Skeletal muscle cell (primary cell): ENCODE measurements around the gene TADA2B.
A peak's percentile ranks its signal among the peaks of the same experiment; 100 is the strongest.
"Not testable (repeated sequence)": the region's sequence is repeated elsewhere in the genome, so short reads cannot be mapped to it uniquely, and the experiment has no call there.

Experiments used
- DNase-seq: peaks from one replicate; pipeline ENCODE4 v3.0.0-alpha.2; 2010; ENCODE audit warnings: low read depth
- H3K4me3 ChIP-seq: 2 replicates; pipeline ENCODE4 v1.5.1; 2011; ENCODE audit warnings: low read depth, mild to moderate bottlenecking, control low read depth, low read length, moderate library complexity

TADA2B gene

GRCh38 chr4:7073059-7073458 is 29.9 kb downstream of the TADA2B start:
- DNase-seq: no peak
- H3K4me3 ChIP-seq: no peak overlapping the region

DNA sequence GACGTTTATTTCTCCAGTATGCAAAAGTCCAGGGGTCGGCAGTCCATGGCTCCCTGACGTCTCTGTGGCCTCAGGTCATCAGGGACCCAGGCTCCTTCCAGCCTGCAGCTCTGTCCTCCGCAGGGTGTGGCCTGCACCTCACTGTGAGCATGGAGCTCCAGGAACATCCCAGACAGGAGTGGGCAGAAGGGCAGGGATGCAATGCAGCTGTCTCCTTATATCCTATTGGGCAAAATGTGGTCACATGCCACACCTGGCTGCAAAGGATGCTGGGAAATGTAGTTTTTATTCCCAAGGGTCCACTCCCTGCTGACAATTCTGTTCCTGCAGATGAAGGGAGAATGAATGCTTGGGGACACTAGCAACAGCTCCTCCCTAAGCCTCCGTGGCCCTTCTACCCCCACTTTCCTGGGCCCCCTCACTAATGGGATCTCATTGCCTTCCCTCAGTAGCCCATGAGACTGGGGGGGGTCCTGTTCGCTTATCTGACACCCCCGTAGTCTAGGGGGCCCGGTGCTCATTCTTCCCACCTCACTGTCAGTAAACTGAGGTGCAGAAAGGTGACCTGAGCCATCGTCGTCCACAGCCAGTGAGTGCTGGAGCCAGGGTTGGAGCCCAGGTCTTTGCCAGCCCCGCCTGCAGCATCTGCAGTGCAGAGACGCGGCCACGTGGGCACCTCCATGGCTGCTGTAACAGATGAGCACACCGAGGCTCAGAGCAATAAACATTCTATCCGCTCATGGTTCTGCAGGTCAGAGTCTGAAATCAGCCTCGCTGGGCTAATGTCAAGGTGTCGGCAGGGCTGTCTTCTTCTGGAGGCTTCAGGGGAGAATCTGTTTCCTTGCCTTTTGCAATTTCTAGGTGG is 30.6 kb downstream of the TADA2B start:
- no peak for DNase-seq
- no peak overlapping the region for H3K4me3 ChIP-seq

DNA sequence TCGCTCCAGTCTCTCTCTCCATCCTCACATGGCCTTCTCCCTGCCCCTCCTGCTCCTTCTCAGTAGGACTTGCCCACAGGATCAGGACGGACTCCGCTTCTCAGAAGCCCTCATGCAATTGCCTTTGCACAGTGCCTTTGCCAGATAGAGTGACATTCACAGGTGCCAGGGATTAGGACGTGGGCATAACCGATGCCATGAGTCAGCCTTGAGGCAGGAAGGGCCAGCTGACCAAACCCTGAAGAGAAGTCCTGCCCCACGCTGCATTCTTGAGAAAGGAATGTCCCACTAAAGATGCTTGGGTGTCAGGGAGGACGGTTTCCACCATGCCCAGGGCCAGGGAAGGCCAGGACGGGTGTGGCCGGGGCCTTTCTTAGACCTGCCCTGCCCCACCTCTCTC is 31.3 kb downstream of the TADA2B start:
- DNase-seq: peak; percentile 48
- H3K4me3 ChIP-seq: no peak overlapping the region

GRCh38 chr4:7075962-7076695 is 33.0 kb downstream of the TADA2B start:
- no peak overlapping the region for H3K4me3 ChIP-seq
- DNase-seq: no peak

DNA sequence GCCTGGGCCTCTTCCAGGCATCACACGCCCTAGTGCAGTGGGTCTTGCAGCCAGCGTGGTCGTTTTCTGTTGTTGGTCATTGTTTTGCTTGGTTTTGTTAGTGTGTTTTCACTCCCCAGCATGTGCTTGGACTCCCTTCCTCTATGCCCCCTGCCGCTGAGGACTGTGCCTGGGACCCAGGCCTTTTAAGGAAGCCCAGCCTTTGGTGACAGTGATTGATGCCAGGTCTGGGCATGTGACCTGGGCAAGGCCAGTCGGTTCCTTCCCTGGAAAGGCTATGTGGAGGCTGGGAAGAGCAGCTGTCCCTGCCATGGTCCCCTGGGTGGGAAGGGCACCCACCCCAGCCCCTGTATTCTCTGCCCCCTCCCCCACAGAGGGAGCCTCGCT is 33.5 kb downstream of the TADA2B start:
- no peak overlapping the region for H3K4me3 ChIP-seq
- DNase-seq: no peak

DNA sequence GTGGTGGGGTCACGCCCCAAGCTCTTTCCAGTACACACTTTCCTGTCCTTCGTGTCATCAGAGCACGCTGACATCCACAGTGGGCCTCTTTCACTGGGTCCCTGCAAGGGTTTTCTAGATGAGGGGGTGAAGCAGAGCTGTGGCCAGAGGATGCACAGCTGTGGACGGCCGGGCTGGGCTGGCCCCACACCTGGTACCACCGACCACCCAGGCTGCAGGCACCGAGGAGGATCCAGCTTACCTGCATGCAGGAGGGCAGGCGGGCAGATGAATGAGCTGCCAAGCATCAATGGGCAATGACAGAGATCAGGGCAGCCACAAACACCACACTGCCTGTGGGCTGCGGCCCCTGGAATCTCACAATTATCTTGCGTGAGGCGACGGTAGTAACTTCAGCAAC is 34.2 kb downstream of the TADA2B start:
- H3K4me3 ChIP-seq: no peak overlapping the region
- no peak for DNase-seq

- no peak for DNase-seq
- H3K4me3 ChIP-seq: no peak overlapping the region
Measured at GRCh38 chr4:7078025-7078424, 34.9 kb downstream of the TADA2B start.

DNA sequence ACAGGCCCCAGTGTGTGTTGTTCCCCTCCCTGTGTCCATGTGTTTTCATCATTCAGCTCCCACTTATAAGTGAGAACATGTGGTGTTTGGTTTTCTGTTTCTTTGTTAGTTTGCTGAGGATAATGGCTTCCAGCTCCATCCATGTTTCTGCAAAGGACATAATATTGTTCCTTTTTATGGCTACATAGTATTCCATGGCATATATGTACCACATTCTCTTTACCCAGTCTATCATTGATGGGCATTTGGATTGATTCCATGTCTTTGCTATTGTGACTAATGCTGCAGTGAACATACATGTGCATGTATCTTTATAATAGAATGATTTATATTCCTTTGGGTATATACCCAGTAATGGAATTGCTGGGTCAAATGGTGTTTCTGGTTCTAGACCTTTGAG is 36.3 kb downstream of the TADA2B start:
- DNase-seq, H3K4me3 ChIP-seq: not testable (repeated sequence)

DNA sequence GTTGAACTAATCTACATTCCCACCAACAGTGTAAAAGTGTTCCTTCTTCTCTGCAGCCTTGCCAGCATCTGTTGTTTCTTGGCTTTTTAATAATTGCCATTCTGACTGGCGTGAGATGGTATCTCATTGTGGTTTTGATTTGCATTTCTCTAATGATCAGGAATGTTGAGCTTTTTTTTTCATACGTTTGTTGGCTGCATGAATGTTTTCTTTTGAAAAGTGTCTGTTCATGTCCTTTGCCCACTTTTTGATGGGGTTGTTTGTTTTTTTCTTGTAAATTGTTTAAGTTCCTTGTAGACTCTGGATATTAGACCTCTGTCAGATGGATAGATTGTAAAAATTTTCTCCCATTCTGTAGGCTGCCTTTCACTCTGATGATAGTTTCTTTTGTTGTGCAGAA is 36.7 kb downstream of the TADA2B start:
- H3K4me3 ChIP-seq, DNase-seq: not testable (repeated sequence)

- no peak overlapping the region for H3K4me3 ChIP-seq
- no peak for DNase-seq
Measured at GRCh38 chr4:7083597-7084563, 40.7 kb downstream of the TADA2B start.

DNA sequence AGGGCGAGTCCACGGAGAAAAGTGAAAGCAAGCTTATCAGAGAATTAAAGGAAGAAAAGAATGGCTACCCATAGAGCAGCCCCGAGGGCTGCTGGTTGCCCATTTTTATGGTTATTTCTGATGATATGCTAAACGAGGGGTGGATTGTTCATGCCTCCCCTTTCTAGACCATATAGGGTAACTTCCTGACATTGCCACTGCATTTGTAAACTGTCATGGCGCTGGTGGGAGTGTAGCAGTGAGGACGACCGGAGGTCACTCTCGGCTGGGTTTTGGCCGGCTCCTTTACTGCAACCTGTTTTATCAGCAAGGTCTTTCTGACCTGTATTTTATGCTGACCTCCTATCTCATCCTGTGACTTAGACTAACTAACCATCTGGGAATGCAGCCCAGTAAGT is 41.4 kb downstream of the TADA2B start:
- not testable (repeated sequence) for H3K4me3 ChIP-seq, DNase-seq

DNA sequence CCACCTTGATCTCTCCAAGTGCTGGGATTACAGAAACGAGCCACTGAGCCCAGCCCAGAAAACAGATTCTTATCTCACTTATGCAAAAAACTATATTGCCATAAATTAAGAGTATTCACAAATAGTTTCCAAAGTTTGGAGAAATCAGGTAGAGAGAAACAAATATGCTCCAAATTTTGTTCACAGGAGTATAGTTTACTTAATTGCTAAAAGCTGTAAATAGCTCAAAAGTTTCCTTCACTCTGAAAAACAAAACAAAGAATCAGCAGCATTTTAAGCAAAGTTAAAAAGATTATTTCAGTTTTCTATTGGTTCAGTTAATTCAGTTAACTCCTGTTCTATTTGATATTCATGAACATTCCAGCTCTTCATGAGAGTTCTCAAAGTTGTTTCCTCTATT is 43.2 kb downstream of the TADA2B start:
- no peak for DNase-seq
- no peak overlapping the region for H3K4me3 ChIP-seq

DNA sequence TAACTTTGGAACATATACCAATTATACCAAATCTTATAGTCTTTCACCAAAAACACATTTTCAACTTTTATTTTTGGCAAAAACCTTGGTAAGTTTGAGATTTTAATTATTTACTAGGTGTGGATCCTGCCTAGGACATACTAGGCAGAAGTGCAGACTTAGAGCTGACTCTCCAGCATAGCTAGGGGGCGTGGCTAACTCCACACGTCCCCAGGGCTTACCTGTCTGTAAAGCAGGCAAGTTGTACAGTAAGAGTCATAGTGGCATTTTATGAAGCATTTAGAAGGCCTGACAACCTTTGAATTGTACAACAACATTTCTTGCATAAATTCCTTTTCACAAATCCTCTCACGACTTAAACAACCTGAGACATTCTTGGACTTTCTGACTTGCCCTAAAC is 43.9 kb downstream of the TADA2B start:
- no peak overlapping the region for H3K4me3 ChIP-seq
- no peak for DNase-seq

- DNase-seq: no peak
- no peak overlapping the region for H3K4me3 ChIP-seq
Measured at GRCh38 chr4:7089213-7089986, 46.2 kb downstream of the TADA2B start.

DNA sequence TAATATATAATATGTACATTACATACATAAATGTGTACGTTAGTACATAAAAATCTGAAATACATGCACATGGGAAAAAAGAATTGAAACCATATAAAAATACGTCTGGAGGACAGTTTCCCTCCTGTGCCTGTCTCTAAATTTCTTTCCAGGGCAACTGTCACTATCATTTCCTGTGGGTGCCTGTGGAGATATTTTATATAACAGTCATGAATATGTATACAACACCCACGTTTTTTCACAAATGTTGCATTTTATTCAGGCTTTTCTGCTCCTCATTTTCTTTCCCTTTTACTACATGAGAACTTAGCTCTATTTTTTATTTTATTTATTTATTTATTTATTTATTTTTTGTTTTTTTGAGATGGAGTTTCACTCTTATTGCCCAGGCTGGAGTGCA is 48.9 kb downstream of the TADA2B start:
- DNase-seq: no peak
- no peak overlapping the region for H3K4me3 ChIP-seq

DNA sequence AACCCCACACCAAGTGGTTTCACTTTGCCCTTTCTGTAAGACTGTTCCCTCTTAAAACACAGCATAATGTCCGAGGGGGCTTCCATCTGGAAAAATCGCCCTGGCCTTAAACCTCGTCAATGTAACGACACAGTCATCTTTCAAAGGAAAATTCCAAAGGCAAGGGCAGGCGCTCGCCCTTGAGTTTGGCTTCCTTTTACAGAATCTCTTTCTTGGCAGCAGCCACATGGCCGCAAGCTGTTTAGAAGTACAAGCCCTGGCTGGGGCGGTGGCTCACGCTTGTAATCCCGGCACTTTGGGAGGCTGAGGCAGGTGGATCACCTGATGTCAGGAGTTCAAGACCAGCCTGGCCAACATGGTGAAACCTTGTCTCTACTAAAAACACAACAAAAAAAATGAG is 51.7 kb downstream of the TADA2B start:
- DNase-seq: no peak
- no peak overlapping the region for H3K4me3 ChIP-seq

- DNase-seq: no peak
- H3K4me3 ChIP-seq: no peak overlapping the region
Measured at GRCh38 chr4:7095611-7096155, 52.5 kb downstream of the TADA2B start.

GRCh38 chr4:7096236-7096635 is 53.1 kb downstream of the TADA2B start:
- no peak overlapping the region for H3K4me3 ChIP-seq
- no peak for DNase-seq
